NB4 (cell line): ENCODE results near the gene PSD4.

Source experiments
- MYC ChIP-seq: IDR thresholded peaks from 2 replicates; pipeline ENCODE4 v1.6.1; 2011; ENCODE audit warnings: low read depth, low read length
- POLR2A ChIP-seq: IDR thresholded peaks from 2 replicates; pipeline ENCODE4 v1.6.1; 2011; ENCODE audit warnings: mild to moderate bottlenecking; ENCODE audit not compliant: insufficient read length; ENCODE audit errors: extremely low read depth
- TF ChIP-seq, protein P1 (sequence below): IDR thresholded peaks from one replicate; pipeline ENCODE4 v1.5.1; 2012; ENCODE audit warnings: low read depth, low read length
- TF ChIP-seq, protein P2 (sequence below): IDR thresholded peaks from 2 replicates; pipeline ENCODE4 v1.6.1; 2011; ENCODE audit warnings: low read depth, low read length

DNA sequence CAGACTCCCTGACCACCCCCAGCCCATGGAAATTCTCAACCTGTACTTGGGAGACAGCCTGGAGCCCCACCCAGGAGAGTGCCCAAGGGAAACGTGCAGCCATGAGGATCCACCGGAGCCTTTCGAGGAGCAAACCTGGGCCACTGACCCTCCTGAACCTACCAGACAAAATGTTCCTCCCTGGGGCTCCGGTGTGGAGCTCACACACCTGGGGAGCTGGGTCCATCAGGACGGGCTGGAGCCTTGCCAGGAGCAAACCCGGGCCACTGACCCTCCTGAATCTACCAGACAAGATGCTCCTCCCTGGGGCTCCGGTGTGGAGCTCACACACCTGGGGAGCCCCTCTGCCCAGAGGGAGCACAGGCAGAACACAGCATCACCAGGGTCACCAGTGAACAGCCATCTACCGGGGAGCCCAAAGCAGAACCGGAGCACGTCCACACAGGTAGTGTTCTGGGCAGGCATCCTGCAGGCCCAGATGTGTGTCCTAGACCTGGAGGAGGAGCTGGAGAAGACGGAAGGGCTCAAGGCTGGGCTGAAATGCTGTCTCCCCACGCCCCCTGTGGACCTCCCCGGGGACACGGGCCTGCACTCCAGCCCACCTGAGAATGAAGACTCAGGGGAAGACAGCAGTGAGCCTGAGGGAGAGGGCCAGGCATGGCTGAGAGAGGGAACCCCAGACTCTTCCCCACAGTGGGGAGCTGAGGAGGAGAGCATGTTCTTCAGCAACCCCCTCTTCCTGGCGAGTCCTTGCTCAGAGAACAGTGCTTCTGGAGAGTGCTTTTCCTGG, 8.9 kb downstream of the PSD4 start:
- TF ChIP-seq, protein P1, sequence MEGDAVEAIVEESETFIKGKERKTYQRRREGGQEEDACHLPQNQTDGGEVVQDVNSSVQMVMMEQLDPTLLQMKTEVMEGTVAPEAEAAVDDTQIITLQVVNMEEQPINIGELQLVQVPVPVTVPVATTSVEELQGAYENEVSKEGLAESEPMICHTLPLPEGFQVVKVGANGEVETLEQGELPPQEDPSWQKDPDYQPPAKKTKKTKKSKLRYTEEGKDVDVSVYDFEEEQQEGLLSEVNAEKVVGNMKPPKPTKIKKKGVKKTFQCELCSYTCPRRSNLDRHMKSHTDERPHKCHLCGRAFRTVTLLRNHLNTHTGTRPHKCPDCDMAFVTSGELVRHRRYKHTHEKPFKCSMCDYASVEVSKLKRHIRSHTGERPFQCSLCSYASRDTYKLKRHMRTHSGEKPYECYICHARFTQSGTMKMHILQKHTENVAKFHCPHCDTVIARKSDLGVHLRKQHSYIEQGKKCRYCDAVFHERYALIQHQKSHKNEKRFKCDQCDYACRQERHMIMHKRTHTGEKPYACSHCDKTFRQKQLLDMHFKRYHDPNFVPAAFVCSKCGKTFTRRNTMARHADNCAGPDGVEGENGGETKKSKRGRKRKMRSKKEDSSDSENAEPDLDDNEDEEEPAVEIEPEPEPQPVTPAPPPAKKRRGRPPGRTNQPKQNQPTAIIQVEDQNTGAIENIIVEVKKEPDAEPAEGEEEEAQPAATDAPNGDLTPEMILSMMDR = no peak
- TF ChIP-seq POLR2A (no peak), MYC (no peak)
- TF ChIP-seq, protein P2, sequence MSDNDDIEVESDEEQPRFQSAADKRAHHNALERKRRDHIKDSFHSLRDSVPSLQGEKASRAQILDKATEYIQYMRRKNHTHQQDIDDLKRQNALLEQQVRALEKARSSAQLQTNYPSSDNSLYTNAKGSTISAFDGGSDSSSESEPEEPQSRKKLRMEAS = no peak
